Ovary (tissue), 9 donors: ENCODE measurements around the gene TSPEAR. TPM values are rescaled to one million over a fixed set of nuclear protein-coding genes. Genes with fewer than 3 reads are reported as not detected.

ENCODE experiments used
- DNase-seq, 5 donors: peaks; one replicate each; pipeline ENCODE4 v3.0.0-alpha.2; 2019 to 2020
- H3K27ac ChIP-seq, 2 donors: fragments of 200-600 bp; one replicate each; pipeline versions ENCODE4 v1.5.1 to v1.8.0; 2019 to 2022
- H3K27me3 ChIP-seq: fragments of 200-600 bp; one replicate; pipeline ENCODE4 v1.8.0; 2022
- H3K36me3 ChIP-seq: fragments of 200-600 bp; sonication (generic); one replicate; pipeline ENCODE4 v1.5.1; 2019
- H3K4me1 ChIP-seq: one replicate; pipeline ENCODE4 v1.8.1; 2013; ENCODE audit warnings: mild to moderate bottlenecking, moderate library complexity; ENCODE audit not compliant: insufficient read depth
- H3K4me3 ChIP-seq: fragments of 200-600 bp; sonication (generic); one replicate; pipeline ENCODE4 v1.5.1; 2017
- H3K9me3 ChIP-seq, 2 donors: fragments of 200-600 bp in 1 of 2; sonication (generic) in 1 of 2; one replicate each; pipeline versions ENCODE4 v1.5.1 to v1.8.1; 2013 to 2019; ENCODE audit warnings: mild to moderate bottlenecking in 1 of 2, moderate library complexity in 1 of 2
- EP300 ChIP-seq: sonication (generic); formaldehyde crosslinking; IDR thresholded peaks from one replicate; pipeline ENCODE4 v1.6.1; 2017; ENCODE audit warnings: antibody characterized with exemption
- POLR2A ChIP-seq: fragments of 450-650 bp; IDR thresholded peaks from one replicate; pipeline ENCODE4 v1.6.1; 2017; ENCODE audit warnings: antibody characterized with exemption, mild to moderate bottlenecking, moderate library complexity
- WGBS, 3 donors: extraction: QIAGEN DNeasy Blood & Tissue Kit in 1 of 3; methylation state at CpG; one replicate each; pipeline versions ENCODE4 v1.1.5 to v1.1.7; 2013 to 2017; 5-methylcytosine and 5-hydroxymethylcytosine counted together
- intact Hi-C, 4 donors: fragments of 100-400 bp; cut with DNase I; formaldehyde crosslinking; loops; one replicate each; pipeline versions ENCODE4 v1.11.0 to v1.15.1; 2022 to 2023
- polyA plus RNA-seq, 2 donors: library from polyadenylated mRNA; stranded (reverse); fragments of 200-250 nt in 1 of 2; fragments of 350-450 nt in 1 of 2; fragmentation: Illumina TruSeq in 1 of 2; extraction: RNeasy Lipid Tissue Mini Kit (QIAGEN cat#74804) in 1 of 2; gene quantifications; one replicate each; pipeline ENCODE4 v1.2.3, GENCODE V29; 2013 to 2014
- total RNA-seq, 7 donors: library from RNA; depleted of rRNA in 2 of 7; stranded (reverse); fragments of >200 nt in 2 of 7; fragmentation: NEBNext Ultra II Directional in 3 of 7; extraction: Animal tissue kit (Norgen Biotek cat#: 25700) in 3 of 7; gene quantifications; one replicate each; pipeline versions ENCODE4 v1.1.0 to v1.2.4, GENCODE V29; 2016 to 2023
- TF ChIP-seq, protein P1 (sequence below), 3 donors: fragments of 450-650 bp in 2 of 3; fragments of 200-600 bp in 1 of 3; IDR thresholded peaks; one replicate each; pipeline versions ENCODE4 v1.5.1 to v1.8.0; 2016 to 2022; ENCODE audit warnings: antibody characterized with exemption in 3 of 3, mild to moderate bottlenecking in 1 of 3
- donor health status: DM: no; HTN: no; CAD: no; lungs with moderate emphysema.
- donor health status: DM: no; HTN: no; CAD: no.
- donor health status: Bipolar disorder and iron deficiency.
- donor health status: DM: yes; HTN: yes; CAD: no.
- donor health status: DM: no; HTN: no; CAD: no.
- donor health status: DM: yes; HTN: yes; CAD: no.

Gene TSPEAR
- total and polyA plus RNA-seq, 9 donors: 0.07 to 0.27 (median 0.11) TPM; not detected in 4

DNA sequence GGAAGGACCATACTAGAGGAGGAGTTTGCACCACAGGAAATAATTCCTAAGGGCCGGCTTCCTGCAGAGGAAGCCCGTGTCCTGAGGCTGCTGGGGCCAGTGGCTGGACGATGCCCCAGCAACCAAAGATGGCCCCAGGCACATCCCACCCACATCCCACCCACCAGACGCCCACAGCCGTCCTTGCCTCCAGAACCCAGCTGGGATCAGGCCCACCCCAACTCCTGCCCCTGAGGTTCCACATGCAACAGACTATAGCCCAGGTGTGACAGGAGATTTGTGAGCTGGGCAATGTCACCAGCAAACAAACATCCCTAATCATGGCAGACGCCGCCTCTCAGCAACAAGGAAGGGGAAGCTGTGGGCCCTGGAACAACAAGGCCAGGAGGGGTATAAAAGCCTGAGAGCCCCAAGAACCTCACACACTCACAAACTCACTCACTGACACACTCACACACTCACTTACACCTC is 84.7 kb downstream of the TSPEAR start, which contains the start of gene KRTAP10-9:
Gene KRTAP10-9 (plus strand): TSS at position 421 of the 471 bp plus-strand sequence. CDS start 79 bp downstream, outside the sequence.
- DNase-seq: no peak
- Histone ChIP-seq H3K27me3 (no peaks in the 10 kb centered on the region), H3K9me3 (peaks cover 0 to 5% of the 10 kb centered on the region in 2 donors), H3K27ac (no peak within 1 kb of the TSS), H3K4me1 (no peaks in the 10 kb centered on the region), H3K36me3 (no peaks in the 10 kb centered on the region), H3K4me3 (no peak within 1 kb of the TSS)
- WGBS, 3 donors: 47 to 59% (median 55%) methylated on average over 7 of the region's 7 CpGs
- intact Hi-C loops: no loop called here
- TF ChIP-seq POLR2A (no peak), EP300 (no peak)
- TF ChIP-seq, protein P1, sequence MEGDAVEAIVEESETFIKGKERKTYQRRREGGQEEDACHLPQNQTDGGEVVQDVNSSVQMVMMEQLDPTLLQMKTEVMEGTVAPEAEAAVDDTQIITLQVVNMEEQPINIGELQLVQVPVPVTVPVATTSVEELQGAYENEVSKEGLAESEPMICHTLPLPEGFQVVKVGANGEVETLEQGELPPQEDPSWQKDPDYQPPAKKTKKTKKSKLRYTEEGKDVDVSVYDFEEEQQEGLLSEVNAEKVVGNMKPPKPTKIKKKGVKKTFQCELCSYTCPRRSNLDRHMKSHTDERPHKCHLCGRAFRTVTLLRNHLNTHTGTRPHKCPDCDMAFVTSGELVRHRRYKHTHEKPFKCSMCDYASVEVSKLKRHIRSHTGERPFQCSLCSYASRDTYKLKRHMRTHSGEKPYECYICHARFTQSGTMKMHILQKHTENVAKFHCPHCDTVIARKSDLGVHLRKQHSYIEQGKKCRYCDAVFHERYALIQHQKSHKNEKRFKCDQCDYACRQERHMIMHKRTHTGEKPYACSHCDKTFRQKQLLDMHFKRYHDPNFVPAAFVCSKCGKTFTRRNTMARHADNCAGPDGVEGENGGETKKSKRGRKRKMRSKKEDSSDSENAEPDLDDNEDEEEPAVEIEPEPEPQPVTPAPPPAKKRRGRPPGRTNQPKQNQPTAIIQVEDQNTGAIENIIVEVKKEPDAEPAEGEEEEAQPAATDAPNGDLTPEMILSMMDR (IDR thresholded peaks at IDR 0.05): no peak

DNA sequence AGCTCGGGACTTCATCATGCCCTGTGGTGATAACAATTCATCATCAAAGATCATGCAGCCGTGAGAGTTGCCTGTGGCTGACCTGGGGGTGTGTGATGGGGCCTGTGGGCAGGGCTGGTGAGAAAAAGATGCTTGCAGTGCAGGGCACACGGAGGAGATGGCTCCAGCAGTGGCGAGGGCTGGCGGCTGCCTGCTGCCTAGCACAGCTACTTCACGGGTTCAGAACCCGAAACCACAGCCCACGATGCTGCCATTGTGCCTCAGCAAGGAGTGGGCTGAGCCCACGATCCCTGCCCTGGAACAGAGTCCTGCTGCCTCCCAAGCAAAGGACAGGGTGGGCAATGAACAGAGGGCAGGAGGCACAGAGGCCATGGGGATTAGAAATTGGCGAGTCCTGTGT is 85.1 kb downstream of the TSPEAR start:
- TF ChIP-seq POLR2A: no peak
- TF ChIP-seq, protein P1 (IDR thresholded peaks at IDR 0.05): no peak
- Histone ChIP-seq H3K4me1 (no peaks in the 10 kb centered on the region), H3K36me3 (no peaks in the 10 kb centered on the region), H3K9me3 (peaks cover 0 to 5% of the 10 kb centered on the region in 2 donors), H3K27me3 (no peaks in the 10 kb centered on the region), H3K4me3 (no peak overlapping the region), H3K27ac (no peak overlapping the region)
- 72 to 85% (median 76%) methylated on average over 10 of the region's 10 CpGs for WGBS, 3 donors
- DNase-seq: no peak
- intact Hi-C loops: no loop called here

DNA sequence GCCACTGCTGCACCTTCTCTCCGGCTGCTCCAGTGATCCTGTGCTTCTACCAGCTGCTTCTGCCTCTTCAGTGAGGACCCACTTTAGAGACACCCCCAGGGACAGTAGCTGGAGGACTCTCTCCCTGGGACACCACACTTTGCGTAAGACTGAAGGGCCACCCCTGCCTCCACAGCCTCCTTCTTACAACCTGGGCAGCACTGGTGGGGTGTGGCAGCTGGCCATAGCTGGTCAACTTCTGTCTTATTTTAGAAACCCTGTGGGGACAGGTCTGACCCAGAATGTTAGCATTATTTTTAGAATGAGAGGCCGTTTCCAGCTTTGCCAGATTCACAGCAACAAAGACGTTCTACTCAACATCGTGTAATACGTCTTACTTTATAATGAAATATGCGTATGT is 85.6 kb downstream of the TSPEAR start:
- Histone ChIP-seq H3K4me1 (no peaks in the 10 kb centered on the region), H3K9me3 (peaks cover 0 to 5% of the 10 kb centered on the region in 2 donors), H3K4me3 (no peak overlapping the region), H3K36me3 (no peaks in the 10 kb centered on the region), H3K27me3 (no peaks in the 10 kb centered on the region), H3K27ac (no peak overlapping the region)
- TF ChIP-seq, protein P1 (IDR thresholded peaks at IDR 0.05): no peak
- TF ChIP-seq EP300: no peak
- no peak for TF ChIP-seq POLR2A
- intact Hi-C loops: no loop called here
- no peak for DNase-seq
- 85 to 86% (median 86%) methylated on average over 7 of the region's 7 CpGs for WGBS, 3 donors

DNA sequence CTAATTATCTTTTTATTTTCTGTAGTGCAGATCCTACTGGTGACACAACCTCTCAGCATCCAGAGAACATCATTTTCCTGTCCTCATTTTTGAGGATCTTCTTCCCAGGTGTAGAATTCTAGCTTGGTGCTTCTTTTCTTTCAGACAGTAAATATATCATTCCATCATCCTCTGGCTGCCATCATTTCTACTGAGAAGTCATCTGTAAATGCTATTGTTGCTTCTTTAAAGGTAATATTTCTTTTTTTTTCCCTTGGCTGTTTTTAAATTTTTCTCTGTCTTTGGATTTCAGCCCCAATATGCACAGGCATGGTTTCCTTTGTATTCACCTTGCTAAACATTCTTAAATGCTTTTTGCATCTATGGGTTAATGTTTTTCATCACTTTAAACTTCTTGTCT is 87.8 kb downstream of the TSPEAR start:
- TF ChIP-seq EP300 (no peak), POLR2A (no peak)
- TF ChIP-seq, protein P1 (IDR thresholded peaks at IDR 0.05): no peak
- Histone ChIP-seq H3K27me3 (no peaks in the 10 kb centered on the region), H3K36me3 (no peaks in the 10 kb centered on the region), H3K4me3 (no peak overlapping the region), H3K27ac (no peak overlapping the region), H3K9me3 (peaks cover 0 to 5% of the 10 kb centered on the region in 2 donors), H3K4me1 (no peaks in the 10 kb centered on the region)
- no peak for DNase-seq
- intact Hi-C loops: no loop called here
